Left renal cortex interstitium (tissue), 4 donors: ENCODE results near the gene FBXO45. TPM values are rescaled to one million over a fixed set of nuclear protein-coding genes. Genes with fewer than 3 reads are reported as not detected.

ENCODE experiments used
- polyA plus RNA-seq, 4 donors: library from polyadenylated mRNA; unstranded; fragments of 120-200 nt; gene quantifications; one replicate each; pipeline ENCODE4 v1.2.1, GENCODE V29; 2013; ENCODE audit not compliant: insufficient read length in 4 of 4

The FBXO45 gene
- polyA plus RNA-seq, 4 donors = 13.7 to 17.2 (median 15.2) TPM

Other genes starting within 250 kb of the FBXO45 start
- gene TM4SF19, start 230.3 kb upstream of the FBXO45 start, polyA plus RNA-seq = under 1 TPM; 0.17 to 0.44 (median 0.28) TPM
- gene UBXN7, start 136.2 kb upstream of the FBXO45 start, polyA plus RNA-seq = 10 to 100 TPM; 28.0 to 37.4 (median 33.9) TPM
- 10 to 100 TPM; 13.6 to 18.1 (median 16.0) TPM for gene RNF168, start 64.9 kb upstream of the FBXO45 start, polyA plus RNA-seq
- gene SMCO1, start 53.3 kb upstream of the FBXO45 start, polyA plus RNA-seq = not detected
- 10 to 100 TPM; 15.1 to 19.2 (median 18.0) TPM for gene WDR53, start 106 bp upstream of the FBXO45 start, polyA plus RNA-seq
- gene NRROS, start 71.0 kb downstream of the FBXO45 start, polyA plus RNA-seq = 1 to 10 TPM; 2.4 to 4.2 (median 3.7) TPM
- gene CEP19, start 143.6 kb downstream of the FBXO45 start, polyA plus RNA-seq = 1 to 10 TPM; 5.0 to 5.8 (median 5.3) TPM
- gene PIGX, start 143.7 kb downstream of the FBXO45 start, polyA plus RNA-seq = 10 to 100 TPM; 27.3 to 33.3 (median 29.7) TPM
- gene PAK2, start 171.2 kb downstream of the FBXO45 start, polyA plus RNA-seq = 10 to 100 TPM; 70.4 to 84.0 (median 76.9) TPM